C4-2B (cell line): ENCODE data around the gene ACP7.
"Not testable (repeated sequence)": the region's sequence is repeated elsewhere in the genome, so short reads cannot be mapped to it uniquely, and the experiment has no call there.

Experiments used
- H3K27ac ChIP-seq: fragments of 450-650 bp; 2 replicates; pipeline ENCODE4 v1.5.1; 2017
- ZFX ChIP-seq: fragments of 450-650 bp; IDR thresholded peaks from 2 replicates; pipeline ENCODE4 v1.6.1; 2017
- TF ChIP-seq, protein P1 (sequence below): fragments of 450-650 bp; conservative IDR thresholded peaks from 2 replicates; pipeline ENCODE4 v1.5.1; 2017; ENCODE audit warnings: mild to moderate bottlenecking

ACP7 gene

DNA sequence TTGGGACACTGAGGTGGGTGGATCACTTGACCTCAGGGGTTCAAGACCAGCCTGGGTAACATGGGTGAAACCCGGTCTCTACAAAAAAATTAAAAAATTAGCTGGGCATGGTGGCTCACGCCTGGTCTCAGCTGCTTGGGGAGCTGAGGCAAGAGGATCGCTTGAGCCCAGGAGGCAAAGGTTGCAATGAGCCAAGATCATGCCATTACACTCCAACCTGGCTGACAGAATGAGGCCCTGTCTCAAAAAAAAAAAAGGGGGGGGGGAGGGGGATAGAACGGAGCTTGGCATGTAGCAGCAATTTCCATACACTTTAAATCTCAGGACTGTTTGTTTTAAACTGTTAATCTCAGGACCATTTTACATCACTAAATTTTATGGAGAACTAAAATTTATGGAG is 2.2 kb downstream of the ACP7 start:
- no peak overlapping the region for H3K27ac ChIP-seq
- TF ChIP-seq, protein P1, sequence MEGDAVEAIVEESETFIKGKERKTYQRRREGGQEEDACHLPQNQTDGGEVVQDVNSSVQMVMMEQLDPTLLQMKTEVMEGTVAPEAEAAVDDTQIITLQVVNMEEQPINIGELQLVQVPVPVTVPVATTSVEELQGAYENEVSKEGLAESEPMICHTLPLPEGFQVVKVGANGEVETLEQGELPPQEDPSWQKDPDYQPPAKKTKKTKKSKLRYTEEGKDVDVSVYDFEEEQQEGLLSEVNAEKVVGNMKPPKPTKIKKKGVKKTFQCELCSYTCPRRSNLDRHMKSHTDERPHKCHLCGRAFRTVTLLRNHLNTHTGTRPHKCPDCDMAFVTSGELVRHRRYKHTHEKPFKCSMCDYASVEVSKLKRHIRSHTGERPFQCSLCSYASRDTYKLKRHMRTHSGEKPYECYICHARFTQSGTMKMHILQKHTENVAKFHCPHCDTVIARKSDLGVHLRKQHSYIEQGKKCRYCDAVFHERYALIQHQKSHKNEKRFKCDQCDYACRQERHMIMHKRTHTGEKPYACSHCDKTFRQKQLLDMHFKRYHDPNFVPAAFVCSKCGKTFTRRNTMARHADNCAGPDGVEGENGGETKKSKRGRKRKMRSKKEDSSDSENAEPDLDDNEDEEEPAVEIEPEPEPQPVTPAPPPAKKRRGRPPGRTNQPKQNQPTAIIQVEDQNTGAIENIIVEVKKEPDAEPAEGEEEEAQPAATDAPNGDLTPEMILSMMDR, result no peak
- no peak for TF ChIP-seq ZFX

DNA sequence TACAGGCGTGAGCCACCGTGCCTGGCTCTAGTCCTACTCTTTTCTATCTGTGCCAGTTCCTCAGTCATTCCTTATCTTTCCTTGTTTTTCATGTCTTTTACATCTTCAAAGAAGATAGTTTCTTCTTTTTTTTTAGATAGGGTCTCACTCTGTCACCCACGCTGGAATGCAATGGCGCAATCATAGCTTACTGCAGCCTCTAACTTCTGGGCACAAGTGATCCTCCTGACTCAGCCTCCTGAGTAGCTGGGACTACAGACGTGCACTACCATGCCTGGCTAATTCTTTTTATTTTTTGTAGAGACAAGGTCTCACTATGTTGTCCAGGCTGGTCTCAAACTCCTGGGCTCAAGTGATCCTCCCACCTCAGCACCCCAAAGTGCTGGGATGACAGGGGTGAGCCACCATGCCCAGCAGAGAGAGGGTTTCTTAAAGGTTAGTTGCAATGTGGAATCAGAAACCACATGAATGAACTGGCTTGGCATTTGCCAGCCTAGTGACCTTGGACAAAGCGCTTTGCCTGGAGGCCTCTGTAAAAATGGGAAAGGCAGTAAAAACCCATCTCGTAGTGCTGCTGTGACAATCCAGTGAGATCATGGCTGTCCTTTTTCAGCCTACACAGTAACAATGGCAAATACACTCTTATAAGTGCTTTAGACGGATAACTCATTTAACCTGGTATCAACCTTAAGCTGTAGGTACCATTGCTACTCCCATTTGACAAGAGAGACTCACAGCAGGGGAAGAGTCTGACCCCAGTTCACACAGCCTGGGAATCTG is 3.9 kb downstream of the ACP7 start:
- TF ChIP-seq, protein P1, result no peak
- no peak for TF ChIP-seq ZFX
- H3K27ac ChIP-seq, result no peak overlapping the region

DNA sequence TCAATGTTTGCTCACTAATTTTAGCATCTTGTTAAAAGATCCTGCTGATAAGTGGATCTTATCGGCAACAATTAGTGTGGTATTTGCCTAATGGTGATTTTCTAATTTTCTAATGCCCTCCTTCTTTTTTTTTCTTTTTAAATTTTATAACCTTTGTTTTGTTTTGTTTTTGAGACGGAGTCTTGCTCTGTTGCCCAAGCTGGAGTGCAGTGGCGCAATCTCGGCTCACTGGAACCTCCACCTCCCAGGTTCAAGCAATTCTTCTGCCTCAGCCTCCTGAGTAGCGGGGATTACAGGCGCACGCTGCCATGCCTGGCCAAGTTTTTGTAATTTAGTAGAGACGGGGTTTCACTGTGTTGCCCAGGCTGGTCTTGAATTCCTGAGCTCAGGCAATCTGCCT is 5.8 kb downstream of the ACP7 start:
- not testable (repeated sequence) for H3K27ac ChIP-seq

DNA sequence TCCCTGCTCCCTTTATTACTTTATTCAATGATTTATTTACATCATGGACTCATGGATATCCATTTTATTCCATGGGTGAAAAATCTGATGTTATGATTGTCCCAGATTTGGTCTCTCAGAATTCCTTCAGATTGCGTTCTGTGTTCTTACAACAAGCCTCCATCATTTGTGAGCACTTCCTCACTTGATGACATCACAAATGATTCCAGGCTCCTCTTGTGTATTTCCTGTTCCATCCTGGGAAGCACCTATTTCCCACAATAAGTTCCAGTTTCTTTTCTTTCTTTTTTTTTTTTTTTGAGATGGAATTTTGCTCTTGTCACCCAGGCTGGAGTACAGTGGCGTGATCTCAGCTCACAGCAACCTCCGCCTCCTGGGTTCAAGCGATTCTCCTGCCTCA is 6.7 kb downstream of the ACP7 start:
- no peak for TF ChIP-seq ZFX
- TF ChIP-seq, protein P1, result no peak
- no peak overlapping the region for H3K27ac ChIP-seq

DNA sequence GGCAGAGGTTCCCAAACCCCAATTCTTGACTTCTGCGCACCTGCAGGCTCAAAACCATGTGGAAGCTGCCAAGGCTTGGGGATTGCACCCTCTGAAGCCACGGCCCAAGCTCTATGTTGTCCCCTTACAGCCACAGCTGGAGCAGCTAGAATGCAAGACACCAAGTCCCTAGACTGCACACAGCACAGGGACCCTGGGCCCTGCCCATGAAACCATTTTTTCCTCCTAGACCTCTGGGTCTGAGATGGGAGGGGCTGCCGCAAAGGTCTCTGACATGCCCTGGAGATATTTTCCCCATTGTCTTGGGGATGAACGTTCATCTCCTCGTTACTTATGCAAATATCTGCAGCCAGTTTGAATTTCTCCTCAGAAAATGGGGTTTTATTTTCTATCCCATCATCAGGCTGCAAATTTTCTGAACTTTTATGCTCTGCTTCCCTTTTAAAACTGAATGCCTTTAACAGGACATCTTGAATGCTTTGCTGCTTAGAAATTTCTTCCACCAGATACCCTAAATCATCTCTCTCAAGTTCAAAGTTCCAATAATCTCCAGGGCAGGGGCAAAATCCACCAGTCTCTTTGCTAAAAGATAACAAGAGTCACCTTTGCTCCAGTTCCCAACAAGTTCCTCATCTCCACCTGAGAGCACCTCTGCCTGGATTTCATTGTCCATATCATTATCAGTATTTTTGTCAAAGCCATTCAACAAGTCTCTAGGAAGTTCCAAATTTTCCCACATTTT is 11.8 kb downstream of the ACP7 start:
- not testable (repeated sequence) for H3K27ac ChIP-seq

DNA sequence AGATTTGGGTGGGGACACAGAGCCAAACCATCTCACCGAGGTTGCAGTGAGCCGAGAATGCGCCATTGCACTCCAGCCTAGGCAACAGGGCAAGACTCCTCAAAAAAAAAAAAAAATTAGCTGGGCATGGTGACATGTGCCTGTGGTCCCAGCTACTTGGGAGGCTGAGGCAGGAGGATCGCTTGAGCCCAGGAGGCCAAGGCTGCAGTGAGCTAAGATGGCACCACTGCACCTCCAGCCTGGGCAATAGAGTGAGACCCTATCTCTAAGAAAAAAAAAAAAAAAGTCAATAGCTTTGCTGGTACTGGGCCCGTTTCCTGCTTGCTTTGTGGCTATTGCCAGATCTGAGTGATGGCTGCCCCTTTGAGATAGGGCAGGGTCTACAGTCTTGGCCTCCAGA is 13.1 kb downstream of the ACP7 start:
- no peak for TF ChIP-seq ZFX
- TF ChIP-seq, protein P1, result no peak
- H3K27ac ChIP-seq, result no peak overlapping the region

DNA sequence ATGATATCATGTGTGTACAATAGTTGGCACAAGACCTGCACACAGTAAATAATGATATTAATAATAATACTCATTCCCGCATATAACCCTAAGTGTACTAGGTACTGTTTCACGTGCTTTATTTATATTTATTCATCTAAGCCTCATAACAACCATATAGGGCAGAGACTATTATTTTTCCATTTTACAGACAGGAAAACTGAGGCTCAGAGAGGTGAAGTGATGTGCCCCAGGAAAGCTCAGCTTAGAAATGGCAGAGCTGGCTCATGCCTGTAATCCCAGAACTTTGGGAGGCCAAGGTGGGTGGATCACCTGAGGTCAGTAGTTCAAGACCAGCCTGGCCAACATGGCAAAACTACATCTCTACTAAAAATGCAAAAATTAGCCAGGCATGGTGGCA is 13.6 kb downstream of the ACP7 start:
- H3K27ac ChIP-seq, result no peak overlapping the region
- TF ChIP-seq, protein P1, result no peak
- no peak for TF ChIP-seq ZFX

DNA sequence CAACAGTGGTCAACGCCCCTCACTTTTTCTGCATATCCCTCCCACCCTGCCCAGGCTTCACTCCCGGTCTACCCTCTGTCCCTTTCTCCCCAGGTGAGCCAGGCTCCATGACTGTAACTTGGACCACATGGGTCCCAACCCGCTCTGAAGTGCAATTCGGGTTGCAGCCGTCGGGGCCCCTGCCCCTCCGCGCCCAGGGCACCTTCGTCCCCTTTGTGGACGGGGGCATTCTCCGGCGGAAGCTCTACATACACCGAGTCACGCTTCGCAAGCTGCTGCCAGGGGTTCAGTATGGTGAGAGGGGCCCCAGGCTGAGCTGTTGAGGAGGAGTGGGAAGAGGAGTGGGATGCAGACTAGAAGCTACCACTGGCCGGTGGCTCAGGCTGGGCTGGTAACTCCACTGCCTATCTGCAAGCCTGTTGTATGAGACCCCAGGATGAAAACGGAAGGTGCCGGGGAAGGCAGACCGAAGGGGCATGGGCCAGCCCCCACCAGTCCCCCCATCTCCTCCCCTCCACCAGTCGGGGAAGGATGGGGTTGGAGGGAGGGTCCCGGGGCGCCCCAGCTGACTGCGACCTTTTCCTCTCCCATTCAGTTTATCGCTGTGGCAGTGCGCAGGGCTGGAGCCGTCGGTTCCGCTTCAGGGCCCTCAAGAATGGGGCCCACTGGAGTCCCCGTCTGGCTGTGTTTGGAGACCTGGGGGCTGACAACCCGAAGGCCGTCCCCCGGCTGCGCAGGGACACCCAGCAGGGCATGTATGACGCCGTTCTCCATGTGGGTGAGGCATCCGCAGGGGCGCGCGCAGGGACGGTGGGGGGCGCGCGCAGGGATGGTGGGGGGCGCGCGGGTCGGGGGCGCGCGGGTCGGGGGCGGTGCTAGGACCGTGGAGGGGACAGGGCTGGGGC is 14.4 kb downstream of the ACP7 start:
- TF ChIP-seq, protein P1, result no peak
- no peak overlapping the region for H3K27ac ChIP-seq
